ENCODE results near the gene CALML5. TPM values are rescaled to one million over a fixed set of nuclear protein-coding genes. Genes with fewer than 3 reads are reported as not detected.

The CALML5 gene
- total RNA-seq, 2 experiments from 2014 or later, result not detected

DNA sequence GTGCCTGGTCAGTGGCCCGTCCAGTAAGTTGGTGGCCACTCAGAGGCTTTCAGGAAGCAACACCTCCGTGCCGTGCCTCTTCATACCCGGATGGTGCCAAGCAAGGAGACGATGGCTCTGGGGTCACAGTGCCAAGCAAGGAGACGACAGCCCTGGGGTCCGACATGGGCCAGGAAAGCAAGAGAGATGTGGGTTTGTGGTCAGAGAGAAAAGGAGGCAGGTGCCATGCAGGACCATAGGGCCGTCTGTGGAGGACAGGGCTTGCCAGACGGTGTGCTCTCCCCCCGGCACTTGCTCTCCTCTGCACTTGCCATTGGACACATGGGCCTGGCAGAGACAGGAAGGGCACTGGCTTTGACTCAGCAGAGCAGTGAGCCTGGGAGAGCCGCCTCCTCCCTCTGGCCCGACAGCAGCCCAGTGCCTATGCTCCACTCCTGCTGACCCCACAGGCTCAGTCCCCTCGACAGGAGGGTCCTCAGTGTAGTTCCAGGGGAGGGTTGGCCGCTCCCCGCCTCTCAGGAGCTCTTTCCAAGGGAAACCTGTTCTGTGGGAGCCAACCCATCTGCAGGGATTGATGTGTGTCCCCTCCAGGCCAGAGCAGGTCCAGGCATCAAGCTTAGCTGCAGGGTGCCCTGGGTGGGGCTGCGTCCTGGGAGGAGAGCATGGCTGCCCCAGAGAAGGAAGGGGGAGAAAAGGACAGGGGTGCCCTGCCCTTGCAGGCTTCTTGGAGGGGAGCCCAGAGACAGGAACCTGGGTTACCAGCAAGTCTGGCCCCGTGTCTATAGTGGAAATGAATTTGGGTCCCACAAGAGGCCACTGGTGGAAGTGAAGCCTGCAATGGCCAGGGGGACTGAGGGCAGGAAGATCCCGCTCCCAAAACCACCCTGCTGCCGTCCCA is 7.6 kb upstream of the CALML5 start:
- H3K27ac Mint-ChIP-seq, result no peak overlapping the region

DNA sequence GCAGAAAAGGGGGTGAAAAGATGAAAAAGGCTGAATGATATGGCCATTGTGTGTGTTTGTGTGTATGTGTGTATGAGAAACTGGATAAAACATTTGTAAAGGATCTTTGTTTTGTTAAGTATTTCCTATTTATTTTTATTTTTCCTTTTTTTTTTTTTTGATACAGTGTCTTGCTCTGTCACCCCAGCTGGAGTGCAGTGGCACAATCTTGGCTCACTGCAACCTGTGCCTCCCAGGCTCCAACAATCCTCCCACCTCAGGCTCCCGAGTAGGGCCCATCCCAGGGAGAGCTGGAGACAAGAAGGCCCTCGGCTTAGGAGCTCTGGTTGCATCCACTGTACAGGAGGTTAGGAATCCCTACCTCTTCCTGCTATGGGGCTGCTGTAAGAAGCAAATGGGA is 6.9 kb upstream of the CALML5 start:
- CTCF ChIA-PET, result no interaction called here
- no peaks in the 10 kb centered on the region for H3K36me3 Mint-ChIP-seq

More for the DNA sequence above, 7.6 kb upstream of the CALML5 start:
- DNase-seq (no peak), ATAC-seq (no peak)
- no peaks in the 10 kb centered on the region for H3K4me1 Mint-ChIP-seq
- H3K4me3 Mint-ChIP-seq, result no peak overlapping the region
- CTCF ChIA-PET, result no interaction called here
- H3K36me3 Mint-ChIP-seq, result no peaks in the 10 kb centered on the region
- H3K27me3 Mint-ChIP-seq, result peaks cover 20% of the 10 kb centered on the region
- no peaks in the 10 kb centered on the region for H3K9me3 Mint-ChIP-seq (ENCODE audit: low read depth)

GRCh38 chr10:5504146-5505072 is 5.0 kb upstream of the CALML5 start:
- no peak for ATAC-seq
- H3K27ac Mint-ChIP-seq, result no peak overlapping the region
- CTCF ChIA-PET, result no interaction called here

More for the DNA sequence above, 6.9 kb upstream of the CALML5 start:
- DNase-seq, result no peak
- ATAC-seq, result no peak
- no peaks in the 10 kb centered on the region for H3K9me3 Mint-ChIP-seq (ENCODE audit: low read depth)
- H3K27ac Mint-ChIP-seq, result no peak overlapping the region
- no peaks in the 10 kb centered on the region for H3K4me1 Mint-ChIP-seq
- peaks cover 25% of the 10 kb centered on the region for H3K27me3 Mint-ChIP-seq
- no peak overlapping the region for H3K4me3 Mint-ChIP-seq

DNA sequence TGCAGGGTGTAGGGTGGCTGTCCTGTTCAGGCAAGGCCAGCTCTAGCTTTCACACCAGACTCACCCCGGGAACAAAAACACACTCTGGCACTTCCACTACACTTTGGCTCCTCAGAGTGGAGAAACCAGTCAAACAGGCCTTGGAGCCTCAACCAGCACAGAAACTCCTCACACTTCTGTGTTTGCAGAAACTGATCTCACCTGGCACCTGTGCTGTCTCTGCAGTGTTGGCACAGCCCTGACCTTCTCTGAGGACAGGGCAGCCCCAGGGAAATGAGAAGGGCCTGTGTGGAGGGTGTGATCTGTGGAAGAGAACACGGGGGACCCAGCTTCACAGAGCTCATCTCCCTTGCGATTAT is 4.1 kb upstream of the CALML5 start:
- Mint-ChIP-seq H3K27ac (no peak overlapping the region), H3K4me1 (no peaks in the 10 kb centered on the region), H3K36me3 (no peaks in the 10 kb centered on the region), H3K4me3 (no peak overlapping the region), H3K27me3 (peaks cover 30% of the 10 kb centered on the region), H3K9me3 (ENCODE audit: low read depth) (no peaks in the 10 kb centered on the region)
- ATAC-seq (no peak), DNase-seq (no peak)
- CTCF ChIA-PET, result no interaction called here

More at GRCh38 chr10:5504146-5505072, 5.0 kb upstream of the CALML5 start:
- H3K27me3 Mint-ChIP-seq, result peaks cover 30% of the 10 kb centered on the region
- H3K36me3 Mint-ChIP-seq, result no peaks in the 10 kb centered on the region
- no peaks in the 10 kb centered on the region for H3K9me3 Mint-ChIP-seq (ENCODE audit: low read depth)
- H3K4me1 Mint-ChIP-seq, result no peaks in the 10 kb centered on the region
- no peak overlapping the region for H3K4me3 Mint-ChIP-seq
- DNase-seq, result no peak

- H3K27me3 Mint-ChIP-seq, result peaks cover 30% of the 10 kb centered on the region
- DNase-seq (no peak), ATAC-seq (no peak)
- H3K27ac Mint-ChIP-seq, result no peak overlapping the region
- H3K36me3 Mint-ChIP-seq, result no peaks in the 10 kb centered on the region
- H3K4me1 Mint-ChIP-seq, result no peaks in the 10 kb centered on the region
- H3K9me3 Mint-ChIP-seq (ENCODE audit: low read depth), result no peaks in the 10 kb centered on the region
- H3K4me3 Mint-ChIP-seq, result no peak overlapping the region
- CTCF ChIA-PET, result interaction anchor here (0.7 kb wide), 1 partner anchor 15 kb away, joined by 3 read pairs; no protein-coding TSS in a partner anchor
Observed at GRCh38 chr10:5502571-5503476, 3.5 kb upstream of the CALML5 start.

DNA sequence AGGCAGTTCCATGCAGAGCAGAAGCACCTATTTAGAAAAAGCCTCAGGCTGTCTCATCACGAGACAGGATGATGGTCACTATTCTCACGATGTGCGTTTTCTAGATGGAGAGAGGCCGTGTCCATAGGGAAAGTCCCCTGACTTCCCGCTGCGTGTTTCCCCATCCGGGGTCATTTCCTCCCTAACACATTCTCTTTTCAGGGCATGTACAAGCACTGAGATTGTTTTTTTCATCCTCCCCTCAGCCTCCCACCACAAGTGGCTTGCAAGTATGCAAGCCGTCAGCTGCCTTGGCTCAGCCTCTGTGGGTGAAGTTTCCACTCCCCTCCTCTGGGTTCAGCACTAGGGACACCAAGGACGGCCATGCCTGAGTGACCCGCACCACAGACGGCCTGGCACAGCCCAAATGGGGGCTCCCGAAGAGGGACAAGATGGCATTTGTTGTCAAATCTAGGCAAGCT is 2.7 kb upstream of the CALML5 start:
- ATAC-seq (no peak), DNase-seq (no peak)
- Mint-ChIP-seq H3K4me1 (no peaks in the 10 kb centered on the region), H3K36me3 (no peaks in the 10 kb centered on the region), H3K9me3 (ENCODE audit: low read depth) (no peaks in the 10 kb centered on the region), H3K27me3 (peaks cover 30% of the 10 kb centered on the region), H3K27ac (no peak overlapping the region), H3K4me3 (no peak overlapping the region)
- CTCF ChIA-PET, result interaction anchor here (0.7 kb wide), 1 partner anchor 14 kb away, joined by 3 read pairs; no protein-coding TSS in a partner anchor

GRCh38 chr10:5500910-5501309 is 1.5 kb upstream of the CALML5 start:
- ATAC-seq, result no peak
- no peak for DNase-seq
- Mint-ChIP-seq H3K9me3 (ENCODE audit: low read depth) (no peaks in the 10 kb centered on the region), H3K4me1 (no peaks in the 10 kb centered on the region), H3K4me3 (no peak overlapping the region), H3K36me3 (no peaks in the 10 kb centered on the region), H3K27ac (no peak overlapping the region), H3K27me3 (peaks cover 30% of the 10 kb centered on the region)
- CTCF ChIA-PET, result interaction anchor here (1.4 kb wide), 1 partner anchor 122 kb away, joined by 4 read pairs; no protein-coding TSS in a partner anchor

GRCh38 chr10:5500162-5500670 is 846 bp upstream of the CALML5 start:
- Mint-ChIP-seq H3K36me3 (no peaks in the 10 kb centered on the region), H3K27ac (no peak overlapping the region), H3K4me1 (no peaks in the 10 kb centered on the region), H3K27me3 (peaks cover 28% of the 10 kb centered on the region), H3K9me3 (ENCODE audit: low read depth) (no peaks in the 10 kb centered on the region), H3K4me3 (no peak overlapping the region)
- DNase-seq (no peak), ATAC-seq (no peak)
- CTCF ChIA-PET, result interaction anchor here (1.4 kb wide), 1 partner anchor 123 kb away, joined by 4 read pairs; no protein-coding TSS in a partner anchor

GRCh38 chr10:5498791-5499492 is 428 bp downstream of the CALML5 start:
- Mint-ChIP-seq H3K4me3 (no peak overlapping the region), H3K36me3 (no peaks in the 10 kb centered on the region), H3K4me1 (no peaks in the 10 kb centered on the region), H3K27ac (no peak overlapping the region), H3K27me3 (peaks cover 22% of the 10 kb centered on the region), H3K9me3 (ENCODE audit: low read depth) (no peaks in the 10 kb centered on the region)
- CTCF ChIA-PET, result no interaction called here
- ATAC-seq (no peak), DNase-seq (no peak)

GRCh38 chr10:5497948-5498730 is 1.2 kb downstream of the CALML5 start:
- no peak overlapping the region for H3K4me3 Mint-ChIP-seq
- DNase-seq (no peak), ATAC-seq (no peak)
- no peaks in the 10 kb centered on the region for H3K36me3 Mint-ChIP-seq
- CTCF ChIA-PET, result no interaction called here
- H3K27me3 Mint-ChIP-seq, result peaks cover 17% of the 10 kb centered on the region
- H3K4me1 Mint-ChIP-seq, result no peaks in the 10 kb centered on the region
- no peaks in the 10 kb centered on the region for H3K9me3 Mint-ChIP-seq (ENCODE audit: low read depth)
- H3K27ac Mint-ChIP-seq, result no peak overlapping the region

GRCh38 chr10:5497289-5497688 is 2.1 kb downstream of the CALML5 start:
- CTCF ChIA-PET, result no interaction called here
- ATAC-seq (no peak), DNase-seq (no peak)
- H3K9me3 Mint-ChIP-seq (ENCODE audit: low read depth), result no peaks in the 10 kb centered on the region
- no peaks in the 10 kb centered on the region for H3K4me1 Mint-ChIP-seq
- H3K27me3 Mint-ChIP-seq, result peaks cover 14% of the 10 kb centered on the region
- no peak overlapping the region for H3K27ac Mint-ChIP-seq
- no peak overlapping the region for H3K4me3 Mint-ChIP-seq
- no peaks in the 10 kb centered on the region for H3K36me3 Mint-ChIP-seq
